Measurements from ENCODE around the gene CABP1. TPM values are rescaled to one million over a fixed set of nuclear protein-coding genes. Genes with fewer than 3 reads are reported as not detected.

Gene CABP1
- polyA plus RNA-seq, 1 donor (not counting 4 experiments of a cell fraction or from before 2014, with no cell fraction given): 0.04 TPM

DNA sequence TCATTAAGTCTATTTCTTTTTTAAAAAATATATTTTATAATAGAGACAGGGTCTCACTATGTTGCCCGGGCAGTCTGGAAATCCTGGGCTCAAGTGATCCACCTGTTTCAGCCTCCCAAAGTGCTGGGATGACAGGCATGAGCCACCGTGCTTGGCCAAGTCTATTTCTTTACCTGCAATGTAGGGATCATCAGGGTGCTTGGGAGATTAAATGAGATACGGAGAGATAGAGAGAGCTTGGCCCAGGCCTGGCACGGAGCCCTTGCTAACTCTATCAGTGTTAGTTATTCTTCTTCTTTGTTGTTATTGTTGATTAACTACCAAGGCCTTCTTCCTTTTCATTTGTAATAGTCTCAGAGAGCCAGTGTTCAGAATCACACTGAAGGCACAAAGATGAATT lies 3.1 kb downstream of the CABP1 start:
- no peaks in the 10 kb centered on the region for H3K9me1 ChIP-seq (ENCODE audit: control insufficient read depth, extremely low read depth, insufficient read depth, low read length)
- H4K20me1 ChIP-seq (ENCODE audit: control insufficient read depth, extremely low read depth, insufficient read depth, low read length): no peaks in the 10 kb centered on the region
- peaks cover 6% of the 10 kb centered on the region for H3K4me1 ChIP-seq (ENCODE audit: control insufficient read depth, extremely low read depth, insufficient read depth, low read length)
- H3K27ac ChIP-seq (ENCODE audit: control insufficient read depth, insufficient read depth, low read length): no peak overlapping the region
- peaks cover 40% of the 10 kb centered on the region for H3K27me3 ChIP-seq (ENCODE audit: control insufficient read depth, extremely low read depth, insufficient read depth, low read length)
- H3K4me2 ChIP-seq (ENCODE audit: control insufficient read depth, extremely low read depth, insufficient read depth, low read depth, low read length): no peak overlapping the region
- H3K79me2 ChIP-seq (ENCODE audit: control insufficient read depth, insufficient read depth, low read length): no peaks in the 10 kb centered on the region
- TF ChIP-seq EZH2 (IDR thresholded peaks at IDR 0.05; ENCODE audit: low read length): no peak
- no peaks in the 10 kb centered on the region for H3K9me3 ChIP-seq (ENCODE audit: control insufficient read depth, low read depth, low read length)
- FAIRE-seq: no peak
- H3K4me3 ChIP-seq (ENCODE audit: control insufficient read depth in 2 of 3, extremely low read depth in 1 of 3, insufficient read depth in 2 of 3, low read depth in 1 of 3, low read length in 3 of 3): no peak overlapping the region
- dilution Hi-C loops (cut with MboI; ENCODE audit: extremely low pct_ligation_motif_present, low sequenced_read_pairs): no loop called here
- no peaks in the 10 kb centered on the region for H3K36me3 ChIP-seq (ENCODE audit: control insufficient read depth in 2 of 2, extremely low read depth in 1 of 2, insufficient read depth in 2 of 2, low read length in 2 of 2)
- no peak for DNase-seq (ENCODE audit: low read depth, low spot score)
- H3K9ac ChIP-seq (ENCODE audit: control insufficient read depth, extremely low read depth, insufficient read depth, low read length): no peak overlapping the region
- no peak overlapping the region for H2AFZ ChIP-seq (ENCODE audit: control insufficient read depth, low read length)

GRCh38 chr12:120646044-120646443 lies 5.6 kb downstream of the CABP1 start:
- H3K36me3 ChIP-seq (ENCODE audit: control insufficient read depth in 2 of 2, extremely low read depth in 1 of 2, insufficient read depth in 2 of 2, low read length in 2 of 2): no peaks in the 10 kb centered on the region
- no peaks in the 10 kb centered on the region for H4K20me1 ChIP-seq (ENCODE audit: control insufficient read depth, extremely low read depth, insufficient read depth, low read length)
- no peak overlapping the region for H3K9ac ChIP-seq (ENCODE audit: control insufficient read depth, extremely low read depth, insufficient read depth, low read length)
- H3K27ac ChIP-seq (ENCODE audit: control insufficient read depth, insufficient read depth, low read length): no peak overlapping the region
- no peaks in the 10 kb centered on the region for H3K9me3 ChIP-seq (ENCODE audit: control insufficient read depth, low read depth, low read length)
- no peak overlapping the region for H3K4me3 ChIP-seq (ENCODE audit: control insufficient read depth in 2 of 3, extremely low read depth in 1 of 3, insufficient read depth in 2 of 3, low read depth in 1 of 3, low read length in 3 of 3)
- H3K27me3 ChIP-seq (ENCODE audit: control insufficient read depth, extremely low read depth, insufficient read depth, low read length): peaks cover 46% of the 10 kb centered on the region
- H2AFZ ChIP-seq (ENCODE audit: control insufficient read depth, low read length): no peak overlapping the region
- peaks cover 16% of the 10 kb centered on the region for H3K4me1 ChIP-seq (ENCODE audit: control insufficient read depth, extremely low read depth, insufficient read depth, low read length)
- TF ChIP-seq CTCF (optimal IDR thresholded peaks at IDR 0.05 in 1 of 3, IDR thresholded peaks at IDR 0.05 in 1 of 3, conservative IDR thresholded peaks at IDR 0.05 in 1 of 3; ENCODE audit: extremely low read depth in 1 of 3, insufficient read depth in 2 of 3, low read length in 3 of 3) (no peak), EZH2 (IDR thresholded peaks at IDR 0.05; ENCODE audit: low read length) (no peak)
- no peak overlapping the region for H3K4me2 ChIP-seq (ENCODE audit: control insufficient read depth, extremely low read depth, insufficient read depth, low read depth, low read length)
- FAIRE-seq: no peak
- H3K79me2 ChIP-seq (ENCODE audit: control insufficient read depth, insufficient read depth, low read length): no peaks in the 10 kb centered on the region
- no peak for DNase-seq (ENCODE audit: low read depth, low spot score)
- no peaks in the 10 kb centered on the region for H3K9me1 ChIP-seq (ENCODE audit: control insufficient read depth, extremely low read depth, insufficient read depth, low read length)
- dilution Hi-C loops (cut with MboI; ENCODE audit: extremely low pct_ligation_motif_present, low sequenced_read_pairs): no loop called here

GRCh38 chr12:120647375-120647755 lies 6.9 kb downstream of the CABP1 start:
- Histone ChIP-seq H3K79me2 (ENCODE audit: control insufficient read depth, insufficient read depth, low read length) (no peaks in the 10 kb centered on the region), H2AFZ (ENCODE audit: control insufficient read depth, low read length) (no peak overlapping the region), H3K36me3 (ENCODE audit: control insufficient read depth in 2 of 2, extremely low read depth in 1 of 2, insufficient read depth in 2 of 2, low read length in 2 of 2) (no peaks in the 10 kb centered on the region), H4K20me1 (ENCODE audit: control insufficient read depth, extremely low read depth, insufficient read depth, low read length) (no peaks in the 10 kb centered on the region), H3K4me1 (ENCODE audit: control insufficient read depth, extremely low read depth, insufficient read depth, low read length) (peaks cover 10% of the 10 kb centered on the region), H3K9me1 (ENCODE audit: control insufficient read depth, extremely low read depth, insufficient read depth, low read length) (no peaks in the 10 kb centered on the region), H3K27me3 (ENCODE audit: control insufficient read depth, extremely low read depth, insufficient read depth, low read length) (peaks cover 38% of the 10 kb centered on the region), H3K9ac (ENCODE audit: control insufficient read depth, extremely low read depth, insufficient read depth, low read length) (no peak overlapping the region), H3K4me3 (ENCODE audit: control insufficient read depth in 2 of 3, extremely low read depth in 1 of 3, insufficient read depth in 2 of 3, low read depth in 1 of 3, low read length in 3 of 3) (no peak overlapping the region), H3K27ac (ENCODE audit: control insufficient read depth, insufficient read depth, low read length) (no peak overlapping the region), H3K9me3 (ENCODE audit: control insufficient read depth, low read depth, low read length) (no peaks in the 10 kb centered on the region), H3K4me2 (ENCODE audit: control insufficient read depth, extremely low read depth, insufficient read depth, low read depth, low read length) (no peak overlapping the region)
- TF ChIP-seq EZH2 (IDR thresholded peaks at IDR 0.05; ENCODE audit: low read length): no peak
- TF ChIP-seq CTCF (optimal IDR thresholded peaks at IDR 0.05 in 1 of 3, IDR thresholded peaks at IDR 0.05 in 1 of 3, conservative IDR thresholded peaks at IDR 0.05 in 1 of 3; ENCODE audit: extremely low read depth in 1 of 3, insufficient read depth in 2 of 3, low read length in 3 of 3): no peak
- no peak for FAIRE-seq
- dilution Hi-C loops (cut with MboI; ENCODE audit: extremely low pct_ligation_motif_present, low sequenced_read_pairs): no loop called here
- no peak for DNase-seq (ENCODE audit: low read depth, low spot score)
